Suprapubic skin (tissue), 4 donors: Measurements from ENCODE around the gene CYTH2. TPM values are rescaled to one million over a fixed set of nuclear protein-coding genes. Genes with fewer than 3 reads are reported as not detected.

Experiments
- DNase-seq, 2 donors: peaks; one replicate each; pipeline ENCODE4 v3.0.0-alpha.2; 2019; ENCODE audit warnings: low spot score in 2 of 2
- H3K27ac ChIP-seq: fragments of 200-600 bp; sonication (generic); one replicate; pipeline ENCODE4 v1.5.1; 2019
- H3K27me3 ChIP-seq: fragments of 200-600 bp; sonication (generic); one replicate; pipeline ENCODE4 v1.5.1; 2019
- H3K36me3 ChIP-seq: fragments of 200-600 bp; sonication (generic); one replicate; pipeline ENCODE4 v1.5.1; 2019
- H3K4me1 ChIP-seq: fragments of 200-600 bp; sonication (generic); one replicate; pipeline ENCODE4 v1.5.1; 2019
- H3K4me3 ChIP-seq: fragments of 200-600 bp; sonication (generic); one replicate; pipeline ENCODE4 v1.5.1; 2019; ENCODE audit warnings: mild to moderate bottlenecking
- H3K9me3 ChIP-seq: fragments of 200-600 bp; sonication (generic); one replicate; pipeline ENCODE4 v1.5.1; 2019
- EP300 ChIP-seq: sonication (generic); formaldehyde crosslinking; IDR thresholded peaks from one replicate; pipeline ENCODE4 v1.6.1; 2017; ENCODE audit warnings: antibody characterized with exemption
- POLR2A ChIP-seq, 2 donors: fragments of 450-650 bp; IDR thresholded peaks; one replicate each; pipeline ENCODE4 v1.6.1; 2017; ENCODE audit warnings: antibody characterized with exemption in 2 of 2, mild to moderate bottlenecking in 2 of 2, moderate library complexity in 2 of 2
- POLR2AphosphoS5 ChIP-seq, 3 donors: sonication (generic); formaldehyde crosslinking; IDR thresholded peaks; one replicate each; pipeline ENCODE4 v1.6.1; 2017; ENCODE audit warnings: antibody characterized with exemption in 3 of 3
- WGBS: methylation state at CpG from one replicate; pipeline ENCODE4 v1.1.5; 2018; 5-methylcytosine and 5-hydroxymethylcytosine counted together
- total RNA-seq, 4 donors: library from RNA; depleted of rRNA; stranded (reverse); fragments of >200 nt; gene quantifications; one replicate each; pipeline ENCODE4 v1.1.0, GENCODE V29; 2016
- TF ChIP-seq, protein P1 (sequence below), 2 donors: fragments of 200-600 bp in 1 of 2; fragments of 450-650 bp in 1 of 2; sonication (generic) in 1 of 2; IDR thresholded peaks; one replicate each; pipeline ENCODE4 v1.5.1; 2016 to 2019; ENCODE audit warnings: antibody characterized with exemption in 2 of 2, mild to moderate bottlenecking in 1 of 2, moderate library complexity in 1 of 2

The CYTH2 gene
- total RNA-seq, 4 donors from 2014 or later = 54.9 to 86.5 (median 63.2) TPM

- TF ChIP-seq, protein P1, sequence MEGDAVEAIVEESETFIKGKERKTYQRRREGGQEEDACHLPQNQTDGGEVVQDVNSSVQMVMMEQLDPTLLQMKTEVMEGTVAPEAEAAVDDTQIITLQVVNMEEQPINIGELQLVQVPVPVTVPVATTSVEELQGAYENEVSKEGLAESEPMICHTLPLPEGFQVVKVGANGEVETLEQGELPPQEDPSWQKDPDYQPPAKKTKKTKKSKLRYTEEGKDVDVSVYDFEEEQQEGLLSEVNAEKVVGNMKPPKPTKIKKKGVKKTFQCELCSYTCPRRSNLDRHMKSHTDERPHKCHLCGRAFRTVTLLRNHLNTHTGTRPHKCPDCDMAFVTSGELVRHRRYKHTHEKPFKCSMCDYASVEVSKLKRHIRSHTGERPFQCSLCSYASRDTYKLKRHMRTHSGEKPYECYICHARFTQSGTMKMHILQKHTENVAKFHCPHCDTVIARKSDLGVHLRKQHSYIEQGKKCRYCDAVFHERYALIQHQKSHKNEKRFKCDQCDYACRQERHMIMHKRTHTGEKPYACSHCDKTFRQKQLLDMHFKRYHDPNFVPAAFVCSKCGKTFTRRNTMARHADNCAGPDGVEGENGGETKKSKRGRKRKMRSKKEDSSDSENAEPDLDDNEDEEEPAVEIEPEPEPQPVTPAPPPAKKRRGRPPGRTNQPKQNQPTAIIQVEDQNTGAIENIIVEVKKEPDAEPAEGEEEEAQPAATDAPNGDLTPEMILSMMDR (IDR thresholded peaks at IDR 0.05) = no peak
- TF ChIP-seq EP300 = no peak
- peaks cover 37% of the 10 kb centered on the region for H3K4me1 ChIP-seq
- H3K9me3 ChIP-seq = no peaks in the 10 kb centered on the region
- 20% methylated on average over 31 of the region's 38 CpGs for WGBS
- peak in 1 of 2 donors; percentile 65 for DNase-seq
- H3K27me3 ChIP-seq = peaks cover 28% of the 10 kb centered on the region
- H3K27ac ChIP-seq = no peak overlapping the region
- H3K4me3 ChIP-seq = peak overlapping the region; percentile 92
- H3K36me3 ChIP-seq = peaks cover 19% of the 10 kb centered on the region
Measured at GRCh38 chr19:48444129-48444935, 24.8 kb upstream of the CYTH2 start.

DNA sequence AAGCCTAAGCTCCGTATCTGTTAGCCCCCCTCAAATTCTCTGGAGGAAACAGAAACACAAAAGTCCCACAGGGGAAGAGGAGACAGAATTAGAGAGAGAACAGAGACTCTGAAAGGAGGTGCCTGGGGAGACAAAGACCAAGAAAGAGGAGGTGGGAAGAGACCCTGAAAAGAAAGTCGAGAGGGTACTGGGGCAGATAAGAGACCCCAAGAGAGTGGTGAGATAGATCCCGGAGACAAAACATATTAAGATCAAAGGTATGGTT, 24.3 kb upstream of the CYTH2 start:
- no peaks in the 10 kb centered on the region for H3K9me3 ChIP-seq
- H3K27me3 ChIP-seq = peaks cover 28% of the 10 kb centered on the region
- WGBS = 13% methylated on average over 3 of the region's 3 CpGs
- peak overlapping the region; percentile 92 for H3K4me3 ChIP-seq
- H3K4me1 ChIP-seq = peaks cover 37% of the 10 kb centered on the region
- no peak overlapping the region for H3K27ac ChIP-seq
- no peak for DNase-seq
- H3K36me3 ChIP-seq = peaks cover 25% of the 10 kb centered on the region
- TF ChIP-seq POLR2A (IDR thresholded peaks at IDR 0.05) (no peak), EP300 (no peak), POLR2AphosphoS5 (IDR thresholded peaks at IDR 0.05) (no peak)
- TF ChIP-seq, protein P1 (IDR thresholded peaks at IDR 0.05) = no peak

DNA sequence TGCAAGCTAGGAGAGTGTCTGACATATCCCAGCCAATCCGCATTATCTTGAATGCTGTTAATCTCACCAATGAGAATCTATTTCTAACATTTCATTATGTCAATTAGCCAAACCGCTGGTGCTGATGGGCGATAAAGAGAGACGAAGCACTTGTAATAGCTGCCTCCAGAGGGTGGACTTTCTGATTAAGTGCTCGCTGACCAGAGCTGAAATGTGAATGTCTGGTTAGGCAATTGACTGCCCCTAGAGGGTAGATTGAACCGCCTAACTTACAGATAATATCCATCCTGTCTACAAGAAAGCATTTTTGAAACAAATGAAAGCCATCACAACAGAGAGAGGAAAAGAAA, 23.9 kb upstream of the CYTH2 start:
- peaks cover 37% of the 10 kb centered on the region for H3K4me1 ChIP-seq
- DNase-seq = peak in 1 of 2 donors; percentile 64
- WGBS = 0% methylated on average over 6 of the region's 6 CpGs

DNA sequence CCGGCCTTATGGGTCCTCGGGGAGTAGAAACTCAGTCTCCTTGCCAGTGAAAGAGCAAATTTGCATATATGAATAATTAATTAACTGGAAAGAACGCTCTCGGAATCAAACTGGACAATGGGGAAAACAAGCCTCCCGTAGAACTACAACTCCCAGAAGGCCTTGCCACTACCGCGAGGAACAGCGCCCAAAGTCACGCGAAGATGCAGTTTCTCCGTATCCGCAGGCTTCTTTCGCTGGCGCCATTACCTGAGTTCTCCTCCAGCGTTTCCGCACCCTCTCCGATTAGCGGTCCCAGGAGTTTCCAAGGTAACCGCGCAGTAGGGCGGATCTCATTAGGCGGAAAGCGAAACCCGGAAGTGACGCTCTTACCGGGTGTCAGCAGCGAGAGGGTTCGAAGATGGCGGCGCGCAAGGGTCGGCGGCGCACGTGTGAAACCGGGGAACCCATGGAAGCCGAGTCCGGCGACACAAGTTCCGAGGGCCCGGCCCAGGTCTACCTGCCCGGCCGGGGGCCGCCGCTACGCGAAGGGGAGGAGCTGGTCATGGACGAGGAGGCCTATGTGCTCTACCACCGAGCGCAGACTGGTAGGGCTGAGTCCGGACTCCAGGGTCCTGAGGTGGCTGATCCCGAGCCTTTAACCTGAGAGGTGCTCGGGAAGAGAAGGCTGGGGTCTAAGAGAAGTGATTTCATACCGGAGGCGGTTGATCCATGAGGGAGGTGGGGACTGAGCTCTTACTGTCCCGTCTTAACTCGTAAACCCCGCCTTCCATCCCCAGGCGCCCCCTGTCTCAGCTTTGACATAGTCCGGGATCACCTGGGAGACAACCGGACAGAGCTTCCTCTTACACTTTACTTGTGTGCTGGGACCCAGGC, 23.3 kb upstream of the CYTH2 start, which contains the start of gene GRWD1:
GRWD1 (plus strand) TSS at position 378 of the 876 bp plus-strand sequence; CDS start at position 401, 23 bp downstream.
- WGBS = under 1% methylated on average over 36 of the region's 61 CpGs
- peak within 1 kb of the TSS; percentile 92 for H3K4me3 ChIP-seq
- peak; percentile 94 to 96 for DNase-seq
- peak in 2 of 3 donors; percentile 30 to 79 for TF ChIP-seq POLR2AphosphoS5 (IDR thresholded peaks at IDR 0.05)
- TF ChIP-seq POLR2A (IDR thresholded peaks at IDR 0.05) = no peak
- H3K36me3 ChIP-seq = peaks cover 34% of the 10 kb centered on the region
- H3K27me3 ChIP-seq = peaks cover 28% of the 10 kb centered on the region
- H3K4me1 ChIP-seq = peaks cover 37% of the 10 kb centered on the region
- H3K9me3 ChIP-seq = no peaks in the 10 kb centered on the region
- H3K27ac ChIP-seq = peak within 1 kb of the TSS; percentile 90

More for the DNA sequence above, 23.9 kb upstream of the CYTH2 start:
- peak overlapping the region; percentile 90 for H3K27ac ChIP-seq
- H3K36me3 ChIP-seq = peaks cover 28% of the 10 kb centered on the region
- peak overlapping the region; percentile 92 for H3K4me3 ChIP-seq
- H3K27me3 ChIP-seq = peaks cover 28% of the 10 kb centered on the region
- TF ChIP-seq EP300 (no peak), POLR2A (IDR thresholded peaks at IDR 0.05) (no peak), POLR2AphosphoS5 (IDR thresholded peaks at IDR 0.05) (no peak)
- TF ChIP-seq, protein P1 (IDR thresholded peaks at IDR 0.05) = peak; percentile 23 to 56
- H3K9me3 ChIP-seq = no peaks in the 10 kb centered on the region

GRCh38 chr19:48446579-48446978, 22.6 kb upstream of the CYTH2 start:
- H3K27ac ChIP-seq = no peak overlapping the region
- 83% methylated on average over 7 of the region's 7 CpGs for WGBS
- H3K9me3 ChIP-seq = no peaks in the 10 kb centered on the region
- peak overlapping the region; percentile 92 for H3K4me3 ChIP-seq
- peaks cover 42% of the 10 kb centered on the region for H3K36me3 ChIP-seq
- no peak for DNase-seq
- H3K4me1 ChIP-seq = peaks cover 37% of the 10 kb centered on the region
- peaks cover 26% of the 10 kb centered on the region for H3K27me3 ChIP-seq
- TF ChIP-seq POLR2AphosphoS5 (IDR thresholded peaks at IDR 0.05) (no peak), EP300 (no peak), POLR2A (IDR thresholded peaks at IDR 0.05) (no peak)
- TF ChIP-seq, protein P1 (IDR thresholded peaks at IDR 0.05) = no peak
